ENCODE data around the gene TACR3.

DNA sequence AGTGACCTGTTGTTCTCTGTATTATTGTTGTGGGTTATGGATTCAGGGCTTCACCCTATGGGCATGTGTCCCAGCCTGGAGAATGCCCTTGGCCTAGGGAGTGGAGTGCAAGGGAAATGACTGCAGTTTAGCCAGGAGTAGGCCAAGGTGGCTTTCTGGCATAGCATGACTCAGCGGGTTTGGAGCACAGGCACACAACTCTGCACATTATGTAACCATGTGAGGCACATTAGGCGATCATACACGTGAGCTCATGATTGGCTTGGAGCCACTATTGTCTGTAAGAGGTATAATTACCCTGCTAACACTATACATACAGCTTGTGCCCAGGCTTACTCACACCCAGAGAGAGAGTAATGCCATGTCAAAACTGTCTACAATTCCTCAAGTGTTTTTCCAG is 35.1 kb upstream of the TACR3 start:
- no peak for TF ChIP-seq TAF1 (IDR thresholded peaks at IDR 0.05; ENCODE audit: low read depth)
- TF ChIP-seq TEAD4 (IDR thresholded peaks at IDR 0.05) = peak; percentile 23; the same call in 1 of the 2 replicates
- TF ChIP-seq MAX (IDR thresholded peaks at IDR 0.05) = peak; percentile 76
- TF ChIP-seq EGR1 (IDR thresholded peaks at IDR 0.05) = no peak
- TF ChIP-seq CREB1 (IDR thresholded peaks at IDR 0.05; ENCODE audit: low read depth) = no peak
- peak; percentile 72; the same call in 1 of the 2 replicates for TF ChIP-seq EP300 (IDR thresholded peaks at IDR 0.05; ENCODE audit: borderline replicate concordance)
- peak; percentile 91 for TF ChIP-seq NFIC (IDR thresholded peaks at IDR 0.05)
- TF ChIP-seq USF1 (IDR thresholded peaks at IDR 0.05) = peak; percentile 68; the same call in 1 of the 2 replicates

Measured in Ishikawa (cell line).